Measurements from ENCODE around the gene STUB1.

DNA sequence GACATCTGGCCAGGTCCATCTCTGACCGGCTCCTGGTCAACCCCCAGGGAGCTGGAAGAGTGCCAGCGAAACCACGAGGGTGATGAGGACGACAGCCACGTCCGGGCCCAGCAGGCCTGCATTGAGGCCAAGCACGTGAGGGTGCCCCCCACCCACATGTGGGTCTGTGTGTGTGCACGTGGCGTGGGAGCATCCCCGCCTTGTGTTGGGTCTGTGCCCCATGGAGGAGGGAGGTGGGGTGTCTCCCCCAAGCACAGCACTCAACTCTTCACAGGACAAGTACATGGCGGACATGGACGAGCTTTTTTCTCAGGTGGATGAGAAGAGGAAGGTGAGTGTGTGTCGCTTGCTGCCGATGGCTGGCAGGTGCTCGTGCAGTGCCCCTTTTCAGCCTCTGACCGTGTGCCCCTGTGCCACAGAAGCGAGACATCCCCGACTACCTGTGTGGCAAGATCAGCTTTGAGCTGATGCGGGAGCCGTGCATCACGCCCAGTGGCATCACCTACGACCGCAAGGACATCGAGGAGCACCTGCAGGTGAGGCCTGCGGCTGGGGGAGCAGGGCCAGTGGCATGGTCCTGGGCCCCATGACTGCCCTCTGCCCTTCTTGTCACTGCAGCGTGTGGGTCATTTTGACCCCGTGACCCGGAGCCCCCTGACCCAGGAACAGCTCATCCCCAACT lies 1.7 kb downstream of the STUB1 start:
- TF ChIP-seq CREB1 (IDR thresholded peaks at IDR 0.05; ENCODE audit: low read depth) = no peak
- no peak for TF ChIP-seq SRF (IDR thresholded peaks at IDR 0.05; ENCODE audit: low read depth in 2 of 2, low read length in 2 of 2)
- TF ChIP-seq EP300 (IDR thresholded peaks at IDR 0.05; ENCODE audit: borderline replicate concordance in 1 of 2, control insufficient read depth in 1 of 2, low read depth in 2 of 2, low read length in 2 of 2) = no peak
- no peak for TF ChIP-seq ZNF384 (IDR thresholded peaks at IDR 0.05; ENCODE audit: borderline replicate concordance, low read depth, low read length)
- TF ChIP-seq JUND (IDR thresholded peaks at IDR 0.05; ENCODE audit: low read depth, low read length) = no peak
- no peak for TF ChIP-seq GABPA (IDR thresholded peaks at IDR 0.05; ENCODE audit: low read depth)
- TF ChIP-seq, protein P1, sequence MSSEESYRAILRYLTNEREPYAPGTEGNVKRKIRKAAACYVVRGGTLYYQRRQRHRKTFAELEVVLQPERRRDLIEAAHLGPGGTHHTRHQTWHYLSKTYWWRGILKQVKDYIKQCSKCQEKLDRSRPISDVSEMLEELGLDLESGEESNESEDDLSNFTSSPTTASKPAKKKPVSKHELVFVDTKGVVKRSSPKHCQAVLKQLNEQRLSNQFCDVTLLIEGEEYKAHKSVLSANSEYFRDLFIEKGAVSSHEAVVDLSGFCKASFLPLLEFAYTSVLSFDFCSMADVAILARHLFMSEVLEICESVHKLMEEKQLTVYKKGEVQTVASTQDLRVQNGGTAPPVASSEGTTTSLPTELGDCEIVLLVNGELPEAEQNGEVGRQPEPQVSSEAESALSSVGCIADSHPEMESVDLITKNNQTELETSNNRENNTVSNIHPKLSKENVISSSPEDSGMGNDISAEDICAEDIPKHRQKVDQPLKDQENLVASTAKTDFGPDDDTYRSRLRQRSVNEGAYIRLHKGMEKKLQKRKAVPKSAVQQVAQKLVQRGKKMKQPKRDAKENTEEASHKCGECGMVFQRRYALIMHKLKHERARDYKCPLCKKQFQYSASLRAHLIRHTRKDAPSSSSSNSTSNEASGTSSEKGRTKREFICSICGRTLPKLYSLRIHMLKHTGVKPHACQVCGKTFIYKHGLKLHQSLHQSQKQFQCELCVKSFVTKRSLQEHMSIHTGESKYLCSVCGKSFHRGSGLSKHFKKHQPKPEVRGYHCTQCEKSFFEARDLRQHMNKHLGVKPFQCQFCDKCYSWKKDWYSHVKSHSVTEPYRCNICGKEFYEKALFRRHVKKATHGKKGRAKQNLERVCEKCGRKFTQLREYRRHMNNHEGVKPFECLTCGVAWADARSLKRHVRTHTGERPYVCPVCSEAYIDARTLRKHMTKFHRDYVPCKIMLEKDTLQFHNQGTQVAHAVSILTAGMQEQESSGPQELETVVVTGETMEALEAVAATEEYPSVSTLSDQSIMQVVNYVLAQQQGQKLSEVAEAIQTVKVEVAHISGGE (CRISPR knock-in tag; IDR thresholded peaks at IDR 0.05) = no peak
- peak; percentile 32; the same call in 1 of the 2 replicates for TF ChIP-seq POLR2A (IDR thresholded peaks at IDR 0.05; ENCODE audit: low read depth, low read length)
